GM21360 (cell line): ENCODE results near the gene TOPAZ1.

Experiments used
- ATAC-seq: cut with Tn5 transposase; IDR thresholded peaks from one replicate; pipeline ENCODE4 v1.9.1; 2021; ENCODE audit warnings: mild to moderate bottlenecking, moderate library complexity; ENCODE audit not compliant: unreplicated experiment

The TOPAZ1 gene

DNA sequence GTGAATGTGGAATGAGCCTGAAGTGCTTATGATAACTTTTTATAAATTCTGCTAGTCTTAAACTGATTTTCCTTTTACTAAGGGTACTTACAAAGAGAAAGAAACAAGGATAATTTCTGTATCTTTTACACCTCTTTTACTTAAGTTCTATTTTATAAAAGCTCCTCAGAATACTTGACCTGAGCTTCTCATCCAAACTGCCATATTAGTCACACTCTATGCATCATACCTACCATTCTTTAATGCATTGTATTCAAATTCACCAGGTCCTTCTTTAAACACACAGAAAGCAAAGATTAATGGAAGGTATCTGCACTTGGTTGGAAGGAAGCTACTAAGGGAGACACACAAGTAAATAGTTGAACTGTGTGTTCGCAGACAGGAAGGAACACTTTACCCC is 1.6 kb upstream of the TOPAZ1 start:
- no peak for ATAC-seq

DNA sequence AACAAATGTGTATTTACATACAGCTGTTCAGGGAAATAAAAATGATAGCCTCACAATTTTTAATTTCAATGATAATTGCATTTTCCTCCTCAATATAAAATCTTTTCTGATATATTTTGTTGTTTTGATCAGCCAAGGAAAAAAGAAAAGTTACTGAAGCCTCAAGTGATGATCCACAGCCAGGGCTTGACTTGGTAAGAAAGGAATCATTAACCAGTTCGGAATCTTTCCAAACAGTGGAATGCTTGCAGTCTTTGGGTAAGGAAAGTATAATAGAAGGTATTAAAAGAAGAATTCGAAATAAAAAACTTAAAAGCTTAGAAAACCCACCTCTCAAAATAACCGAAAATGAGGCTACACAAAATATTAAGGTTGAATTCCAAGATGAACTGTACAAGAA is 1.0 kb downstream of the TOPAZ1 start:
- no peak for ATAC-seq

DNA sequence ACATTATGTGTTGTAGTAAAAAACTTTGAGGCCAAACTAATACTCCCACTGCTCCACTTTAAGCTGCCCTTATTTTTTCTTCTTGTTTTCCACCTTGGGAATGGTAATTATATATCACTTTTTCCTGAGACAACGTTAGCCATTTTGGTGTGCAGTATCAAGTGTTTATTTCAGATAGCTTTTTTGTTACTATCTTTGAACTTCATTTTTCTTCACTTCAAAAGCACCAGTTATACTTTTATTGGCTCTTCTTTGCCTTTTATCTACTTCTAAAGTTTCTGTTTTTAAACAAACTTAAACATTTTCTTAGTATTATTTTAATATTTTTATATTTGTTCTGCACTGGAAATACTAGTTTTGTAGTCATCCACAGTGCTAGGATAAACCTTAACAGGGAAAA is 6.5 kb downstream of the TOPAZ1 start:
- ATAC-seq, result no peak

DNA sequence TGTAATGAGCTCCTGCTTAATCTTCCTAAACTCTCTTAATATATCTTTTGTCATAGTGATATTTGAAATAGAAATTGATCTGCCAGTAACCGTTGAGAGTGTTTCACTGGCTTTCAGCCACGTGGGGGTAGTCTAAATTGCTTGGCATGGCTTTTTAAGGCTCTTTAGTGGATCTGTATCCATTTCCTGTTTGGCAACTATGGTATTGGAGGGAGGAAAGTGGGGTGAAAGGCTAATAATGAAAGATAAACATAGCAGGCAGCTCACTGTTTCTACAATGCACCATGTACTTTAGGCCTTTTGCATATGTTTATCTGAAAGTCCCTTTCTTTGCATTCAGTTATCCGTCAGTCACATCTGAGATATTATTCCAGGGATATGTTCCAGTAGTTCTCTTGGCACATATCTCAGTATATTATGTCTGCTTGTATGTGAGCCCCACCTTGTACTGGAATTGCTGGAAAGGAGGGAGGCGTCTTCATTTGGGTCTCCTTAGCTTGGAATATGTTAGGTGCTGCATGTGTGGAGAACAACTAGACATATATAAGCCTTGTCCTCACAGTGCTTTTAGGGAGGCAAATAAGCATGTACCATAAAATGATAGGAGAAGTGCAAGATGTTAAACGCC is 10.8 kb downstream of the TOPAZ1 start:
- no peak for ATAC-seq

DNA sequence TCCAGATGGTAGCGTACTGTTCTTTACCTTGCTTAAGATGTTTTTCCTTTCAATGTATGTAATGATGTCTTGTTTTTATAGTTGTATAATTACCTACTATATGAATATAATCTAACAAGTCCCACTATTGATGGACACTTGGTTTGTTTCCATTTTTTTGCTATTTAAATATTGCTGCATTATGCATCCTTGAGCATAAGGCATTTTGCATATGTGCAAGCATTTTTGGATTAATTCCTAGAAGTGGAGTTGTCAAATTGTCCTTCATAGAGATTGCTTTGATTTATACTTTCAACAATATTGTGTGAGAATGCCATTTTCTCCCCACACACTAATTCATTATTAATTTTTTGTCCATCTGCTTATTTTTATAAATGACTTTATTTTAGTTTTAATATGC is 17.7 kb downstream of the TOPAZ1 start:
- ATAC-seq, result no peak

DNA sequence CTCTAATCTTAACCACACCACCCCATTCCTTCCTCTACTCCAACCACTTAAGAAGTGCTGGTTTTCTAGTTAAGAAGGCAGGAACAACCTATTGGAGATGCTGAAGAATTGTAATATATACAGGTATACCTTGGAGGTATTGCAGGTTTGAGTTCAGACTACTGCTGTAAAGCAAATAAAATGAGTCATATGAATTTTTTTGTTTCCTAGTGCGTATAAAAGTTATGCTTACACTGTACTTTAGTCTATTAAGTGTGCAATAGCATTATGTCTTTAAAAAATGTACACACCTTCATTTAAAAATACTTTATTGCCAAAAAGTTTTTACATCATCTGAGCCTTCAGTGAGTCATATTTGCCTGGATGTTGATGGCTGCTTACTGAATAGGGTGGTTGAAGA is 22.5 kb downstream of the TOPAZ1 start:
- ATAC-seq, result no peak

DNA sequence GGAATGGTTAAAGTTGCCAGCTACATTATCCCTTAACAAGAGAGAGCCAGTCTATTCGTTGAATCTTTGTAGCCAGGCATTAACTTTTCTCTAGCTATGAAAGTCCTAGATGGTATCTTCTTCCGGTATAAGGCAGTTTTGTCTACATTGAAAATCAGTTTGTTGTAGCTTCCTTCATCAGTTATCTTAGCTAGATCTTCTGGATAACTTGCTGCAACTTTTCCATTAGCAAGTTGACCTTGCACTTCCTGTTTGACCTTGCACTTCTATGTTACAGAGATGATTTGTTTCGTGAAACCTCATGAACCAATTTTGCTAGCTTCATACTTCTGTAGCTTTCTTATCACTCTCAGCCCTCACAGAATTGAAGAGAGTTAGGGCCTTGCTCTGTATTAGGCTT is 24.1 kb downstream of the TOPAZ1 start:
- no peak for ATAC-seq

DNA sequence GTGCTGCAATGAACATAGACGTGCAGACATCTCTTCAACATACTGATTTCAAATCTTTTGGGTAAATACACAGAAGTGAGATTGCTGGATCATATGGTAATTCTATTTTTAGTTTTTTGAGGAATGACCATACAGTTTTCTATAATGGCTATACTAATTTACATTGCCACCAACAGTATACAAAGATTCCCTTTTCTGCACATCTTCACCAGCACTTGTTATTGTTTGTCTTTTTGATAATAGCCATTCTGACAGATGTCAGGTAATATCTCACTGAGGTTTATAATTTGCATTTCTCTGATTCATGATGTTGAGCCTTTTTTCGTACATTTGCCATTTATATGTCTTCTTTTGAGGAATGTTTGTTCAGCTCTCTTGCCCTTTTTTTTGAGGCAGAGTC is 30.5 kb downstream of the TOPAZ1 start:
- no peak for ATAC-seq

DNA sequence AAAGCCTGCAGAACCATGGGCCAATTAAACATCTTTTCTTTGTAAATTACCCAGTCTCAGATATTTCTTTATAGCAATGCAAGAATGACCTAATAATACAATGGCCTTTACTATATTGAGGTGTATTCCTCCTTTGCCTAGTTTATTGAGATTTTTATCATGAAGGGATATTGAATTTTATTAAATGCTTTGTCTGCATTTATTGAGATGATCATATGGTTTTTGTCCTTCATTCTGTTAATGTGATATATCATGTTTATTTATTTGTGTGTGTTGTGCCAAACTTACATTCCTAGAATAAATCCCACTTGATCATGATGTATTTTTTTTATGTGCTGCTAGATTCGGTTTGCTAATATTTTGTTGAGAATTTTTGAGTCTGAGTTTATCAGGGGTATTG is 36.2 kb downstream of the TOPAZ1 start:
- no peak for ATAC-seq

DNA sequence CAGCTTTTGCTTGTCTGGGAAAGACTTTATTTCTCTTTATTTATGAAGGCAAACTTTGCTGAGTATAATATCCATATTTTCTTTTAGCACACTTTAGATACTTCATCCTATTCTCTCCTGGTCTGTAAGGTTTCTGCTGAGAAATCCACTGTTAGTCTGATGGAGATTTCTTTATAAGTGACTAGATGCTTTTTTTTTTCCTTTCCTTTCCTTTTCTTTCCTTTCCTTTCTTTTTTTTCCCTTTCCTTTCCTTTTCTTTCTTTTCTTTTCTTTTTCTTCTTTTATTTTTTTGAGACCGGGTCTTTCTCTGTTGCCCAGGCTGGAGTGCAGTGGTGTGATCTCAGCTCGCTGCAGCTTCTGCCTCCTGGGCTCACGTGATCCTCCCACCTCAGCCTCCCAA is 38.4 kb downstream of the TOPAZ1 start:
- ATAC-seq, result no peak

DNA sequence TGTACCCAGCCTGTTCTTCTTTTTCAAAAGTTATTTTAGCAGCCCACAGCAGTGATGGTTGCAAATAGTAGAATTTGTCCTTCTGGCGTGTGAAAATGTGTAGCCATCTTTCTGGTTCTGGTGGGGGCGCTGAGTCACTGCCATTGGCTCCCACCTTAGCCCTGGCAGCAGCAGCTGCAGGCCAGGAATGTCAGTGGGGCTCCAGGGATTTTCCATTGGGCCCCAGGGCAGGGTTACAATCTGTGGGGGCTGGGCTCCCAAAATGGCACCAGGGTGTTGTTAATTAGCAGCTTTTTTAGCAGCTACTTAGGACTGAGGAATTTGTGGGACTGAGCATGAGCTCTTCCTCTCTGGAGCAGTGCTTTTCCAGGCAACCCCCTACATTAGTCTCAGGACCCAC is 38.9 kb downstream of the TOPAZ1 start:
- no peak for ATAC-seq

DNA sequence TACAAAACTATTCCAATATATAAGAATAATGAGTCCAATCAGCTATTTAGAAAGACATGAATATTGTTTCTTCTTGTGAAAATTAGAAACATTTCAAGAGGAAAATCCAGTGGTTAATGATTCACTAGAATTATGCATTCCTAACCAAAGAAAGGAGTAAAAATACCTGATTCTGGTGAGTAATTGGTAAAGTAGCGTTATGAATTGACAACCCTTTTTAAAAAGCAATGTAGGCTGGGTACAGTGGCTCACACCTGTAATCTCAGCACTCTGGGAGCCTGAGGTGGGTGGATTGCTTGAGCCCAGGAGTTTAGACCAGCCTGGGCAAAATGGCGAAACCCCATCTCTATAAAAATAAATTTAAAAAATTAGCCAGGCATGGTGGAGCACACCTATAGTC is 43.3 kb downstream of the TOPAZ1 start:
- no peak for ATAC-seq

DNA sequence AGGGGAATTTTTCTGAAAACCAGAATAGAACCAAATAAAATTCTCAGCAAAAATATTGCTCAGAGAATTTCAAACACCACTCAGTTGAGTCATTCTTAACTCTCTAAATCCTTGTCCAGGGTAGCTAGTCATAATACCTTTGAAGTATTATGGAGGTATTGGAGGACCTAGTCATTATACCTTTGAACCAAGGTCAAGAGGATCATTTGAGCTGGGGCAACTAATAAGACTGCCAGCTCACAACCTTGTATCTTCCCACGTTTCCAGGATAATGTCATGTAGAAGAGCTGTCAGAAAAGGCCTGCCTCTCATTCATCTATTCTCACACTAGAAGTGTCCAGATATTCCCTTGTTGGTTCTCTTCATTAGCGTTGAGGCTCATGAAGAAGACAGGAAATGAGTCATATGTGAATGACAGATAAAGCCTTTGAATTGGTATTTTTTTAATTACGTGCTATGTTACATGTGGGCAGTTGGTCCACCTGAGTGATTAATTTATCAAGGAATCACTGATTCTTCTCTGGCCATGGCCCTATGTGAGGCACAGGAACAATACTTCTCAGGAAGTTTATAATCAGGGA is 48.3 kb downstream of the TOPAZ1 start:
- ATAC-seq, result no peak

DNA sequence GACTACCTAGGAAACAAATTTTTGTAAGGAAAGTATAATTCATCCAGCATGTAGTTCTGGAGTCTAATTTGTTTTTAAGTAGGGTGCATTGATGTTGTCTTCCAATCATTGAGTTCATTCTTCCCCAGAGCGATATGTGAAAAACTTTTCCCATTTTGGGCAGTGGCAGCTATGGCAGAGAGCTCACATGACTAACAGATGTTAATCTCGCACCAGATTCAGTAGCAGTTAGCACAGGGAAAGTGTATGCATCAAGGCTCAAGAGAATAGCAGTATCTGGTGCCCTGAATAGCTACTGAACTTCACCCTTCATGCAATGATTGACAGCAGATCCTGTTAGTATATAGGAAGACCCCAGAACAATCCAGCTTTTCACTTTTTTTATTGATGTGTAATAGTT is 50.6 kb downstream of the TOPAZ1 start:
- ATAC-seq, result no peak

DNA sequence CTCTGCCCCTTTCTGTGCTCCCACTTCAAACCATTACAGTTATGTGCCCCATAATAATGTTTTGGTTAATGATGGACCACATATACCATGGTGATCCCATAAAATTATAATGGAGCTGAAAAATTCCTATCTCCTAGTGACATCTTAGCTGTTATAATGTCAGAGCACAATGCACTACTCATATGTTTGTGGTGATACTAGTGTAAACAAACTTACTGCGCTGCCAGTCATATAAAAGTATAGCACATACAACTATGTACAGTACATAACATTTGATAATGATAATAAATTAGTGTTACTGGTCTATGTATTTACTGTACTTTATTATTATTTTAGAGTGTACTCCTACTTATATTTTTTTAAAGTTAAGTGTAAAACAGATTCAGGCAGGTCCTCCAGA is 51.3 kb downstream of the TOPAZ1 start:
- no peak for ATAC-seq

DNA sequence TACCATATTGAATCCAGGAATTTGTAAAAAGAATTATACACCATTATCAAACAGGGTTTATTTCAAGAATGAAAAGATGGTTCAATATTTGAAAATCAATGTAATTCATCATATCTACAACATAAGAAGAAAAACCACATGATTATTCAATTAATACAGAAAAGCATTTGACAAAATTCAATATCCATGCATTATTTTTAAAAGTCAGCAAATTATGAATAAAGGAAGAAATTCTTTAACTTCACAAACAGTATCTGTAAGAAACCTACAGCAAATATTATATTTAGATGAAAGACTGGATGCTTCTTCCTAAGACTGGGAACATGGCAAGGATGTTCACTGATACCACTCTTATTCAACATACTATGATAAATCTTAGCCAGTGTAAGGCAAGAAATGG is 55.6 kb downstream of the TOPAZ1 start:
- ATAC-seq, result no peak

DNA sequence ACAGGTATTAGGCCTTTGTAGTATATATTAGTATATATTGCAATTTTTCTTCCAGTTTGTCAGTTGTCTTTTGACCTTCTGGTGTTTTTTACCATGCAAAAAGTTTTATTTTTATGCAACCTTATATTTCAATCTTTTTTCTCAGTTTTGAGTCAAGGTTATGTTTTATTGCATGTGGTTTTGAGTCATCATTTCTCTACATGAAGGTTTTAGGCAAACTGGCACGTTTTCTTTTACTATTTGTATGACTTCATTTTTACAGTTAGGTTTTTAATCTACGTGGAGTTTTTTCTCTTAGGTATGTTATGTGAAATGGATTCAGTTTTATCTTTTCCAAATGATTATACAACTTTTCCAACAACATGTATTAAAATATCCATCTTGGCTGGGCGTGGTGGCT is 60.1 kb downstream of the TOPAZ1 start:
- no peak for ATAC-seq

DNA sequence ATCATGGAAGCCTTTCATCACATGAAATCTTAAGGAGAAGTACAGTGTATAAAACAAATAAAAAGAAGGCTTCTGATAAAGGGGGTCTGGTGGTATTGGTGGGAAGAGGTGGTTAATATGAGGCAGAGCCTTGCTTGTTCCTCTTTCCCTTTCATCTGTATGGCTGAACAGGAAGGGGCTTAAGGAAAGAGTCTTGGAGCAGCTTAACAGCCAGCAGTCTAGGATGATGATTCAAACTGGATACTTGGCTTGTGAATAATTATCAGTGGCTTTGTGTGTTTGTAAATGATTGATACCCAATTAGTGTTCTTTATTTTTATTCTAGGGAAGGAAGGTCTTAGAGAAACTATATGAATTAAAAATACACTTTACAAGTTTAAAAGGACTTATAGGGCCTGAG is 67.8 kb downstream of the TOPAZ1 start:
- no peak for ATAC-seq

DNA sequence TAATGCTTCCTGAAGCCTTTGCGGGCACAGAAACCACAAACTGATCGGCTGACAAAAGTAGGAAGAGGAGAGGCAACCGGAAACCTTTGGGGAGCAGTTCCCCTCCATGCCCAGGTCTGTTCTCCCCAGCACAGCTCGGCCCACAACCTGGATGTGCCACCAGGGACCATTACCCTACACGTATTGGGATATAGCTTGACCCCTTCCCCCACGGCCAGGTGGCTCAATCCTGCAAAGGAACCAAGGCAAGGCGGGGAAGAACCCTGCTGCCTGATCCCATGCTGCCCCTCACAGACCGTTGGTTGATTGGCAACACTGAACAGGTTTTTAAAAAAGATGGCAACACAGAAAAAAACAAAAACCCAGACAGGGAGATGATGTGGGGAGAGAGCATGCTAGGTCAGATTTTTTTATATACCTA is 77.2 kb downstream of the TOPAZ1 start:
- no peak for ATAC-seq

DNA sequence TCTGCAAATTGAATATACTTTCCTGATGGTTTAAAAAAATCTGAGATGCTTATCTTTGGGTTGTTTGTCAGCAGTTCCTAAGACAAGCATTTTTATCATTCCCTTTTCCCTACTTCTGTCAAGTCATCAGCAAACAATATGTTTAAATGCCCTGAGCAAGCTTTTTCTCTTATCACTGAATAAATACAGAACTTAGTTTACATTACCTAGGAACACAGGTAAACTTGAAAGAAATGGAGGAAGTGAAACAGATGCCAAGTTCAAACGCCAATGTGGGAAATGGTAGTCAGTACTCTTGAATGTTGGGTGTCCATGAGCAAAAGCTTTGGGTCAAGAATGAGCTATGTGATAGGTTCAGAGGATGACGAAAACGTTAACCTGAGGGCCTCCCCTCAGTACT is 79.6 kb downstream of the TOPAZ1 start:
- ATAC-seq, result no peak

DNA sequence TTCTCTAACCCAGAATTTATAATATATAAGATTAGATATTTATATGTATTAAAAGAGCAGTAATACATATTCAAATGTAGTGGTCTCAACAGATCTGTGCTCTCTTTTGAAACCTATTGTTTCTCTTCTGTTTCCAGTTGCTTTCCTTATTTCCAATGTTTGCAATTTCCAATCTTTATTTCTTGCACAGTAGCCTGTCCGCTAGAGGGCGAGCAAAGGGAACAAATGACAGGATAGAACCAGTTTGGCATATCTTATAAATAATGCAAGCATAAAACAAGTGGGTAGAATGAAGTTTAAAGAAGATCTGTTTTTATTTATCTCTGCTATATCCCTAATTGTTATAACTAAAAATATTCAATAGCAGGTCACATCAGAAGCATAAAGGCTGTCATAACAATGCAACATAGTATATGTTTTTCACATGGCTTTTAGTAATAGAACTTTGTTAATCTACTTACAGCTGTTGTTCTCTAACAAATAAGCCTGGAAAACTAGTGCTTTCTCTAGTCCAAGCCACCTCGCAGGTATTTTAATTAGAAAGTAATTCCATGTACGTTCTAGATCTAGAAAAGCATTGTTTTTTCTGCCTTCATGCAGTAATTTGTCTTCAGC is 81.8 kb downstream of the TOPAZ1 start:
- no peak for ATAC-seq

DNA sequence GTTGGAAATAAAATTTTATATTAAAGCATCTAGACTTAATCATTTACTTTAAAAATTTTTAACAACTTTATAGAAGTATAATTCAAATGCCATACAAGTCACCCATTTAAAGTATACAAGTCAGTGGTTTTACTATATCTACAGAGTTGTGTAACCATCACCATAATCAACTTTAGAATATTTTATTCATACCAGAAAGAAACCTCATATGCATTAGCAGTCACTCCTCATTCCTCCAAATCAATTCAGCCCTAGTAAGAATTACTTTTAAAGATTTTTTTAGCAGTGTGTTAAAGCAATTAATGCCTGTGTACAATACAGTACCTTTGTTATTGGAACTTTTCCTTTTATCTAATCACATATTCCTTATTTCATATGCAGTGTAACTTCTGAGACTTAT is 82.9 kb downstream of the TOPAZ1 start:
- no peak for ATAC-seq

DNA sequence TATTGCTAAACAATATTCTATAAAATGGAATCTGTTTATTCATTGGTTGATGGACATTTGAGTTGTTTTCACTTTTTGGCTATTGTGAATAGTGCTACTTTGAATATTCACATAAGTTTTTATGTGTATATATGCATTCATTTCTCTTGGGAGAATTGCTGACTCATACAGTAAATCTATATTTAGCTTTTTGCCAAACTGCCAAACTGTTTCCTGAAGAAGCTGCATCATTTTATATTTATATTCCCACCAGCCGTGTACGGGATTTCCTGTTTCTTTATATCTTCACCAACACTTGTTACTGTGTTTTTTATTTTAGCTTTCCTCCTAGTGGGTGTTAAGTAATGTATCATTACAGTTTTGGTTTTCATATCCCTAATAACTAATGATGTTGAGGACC is 84.3 kb downstream of the TOPAZ1 start:
- no peak for ATAC-seq
